Lung (tissue), 12 donors: Measurements from ENCODE around the gene ZDHHC11B. TPM values are rescaled to one million over a fixed set of nuclear protein-coding genes. Genes with fewer than 3 reads are reported as not detected.
A peak's percentile ranks its signal among the peaks of the same experiment; 100 is the strongest.

Source experiments
- ATAC-seq: fragments of 200-7000 bp; cut with Tn5 transposase; one replicate; pipeline ENCODE4 v1.9.1; 2020; ENCODE audit warnings: moderate number of reproducible peaks; ENCODE audit not compliant: insufficient read depth, low FRiP score
- DNase-seq, 3 donors: peaks; one replicate each; pipeline ENCODE4 v3.0.0-alpha.2; 2013 to 2017
- H3K27ac ChIP-seq, 2 donors: one replicate each; pipeline ENCODE4 v1.5.1; 2013; ENCODE audit warnings: mild to moderate bottlenecking in 2 of 2, moderate library complexity in 2 of 2, control low read depth in 1 of 2, inconsistent platforms in 1 of 2, low read depth in 1 of 2, low read length in 1 of 2
- H3K27me3 ChIP-seq, 3 donors: one replicate each; pipeline ENCODE4 v1.5.1; 2013; ENCODE audit warnings: low read length in 2 of 3; ENCODE audit not compliant: control insufficient read depth in 3 of 3, insufficient read depth in 3 of 3
- H3K36me3 ChIP-seq, 4 donors: one replicate each; pipeline ENCODE4 v1.5.1; 2013; ENCODE audit warnings: low read length in 4 of 4, mild to moderate bottlenecking in 1 of 4, moderate library complexity in 1 of 4; ENCODE audit not compliant: control insufficient read depth in 4 of 4, insufficient read depth in 4 of 4
- H3K4me1 ChIP-seq, 5 donors: one replicate each; pipeline ENCODE4 v1.5.1; 2013; ENCODE audit warnings: low read length in 5 of 5, mild to moderate bottlenecking in 2 of 5, moderate library complexity in 1 of 5; ENCODE audit not compliant: control insufficient read depth in 5 of 5, insufficient read depth in 5 of 5
- H3K4me3 ChIP-seq: one replicate; pipeline ENCODE4 v1.5.1; 2013; ENCODE audit warnings: mild to moderate bottlenecking, control low read depth, moderate library complexity
- H3K9ac ChIP-seq, 2 donors: one replicate each; pipeline ENCODE4 v1.5.1; 2013; ENCODE audit warnings: low read length in 2 of 2, control low read depth in 1 of 2; ENCODE audit not compliant: insufficient read depth in 1 of 2
- H3K9me3 ChIP-seq, 4 donors: one replicate each; pipeline ENCODE4 v1.5.1; 2013; ENCODE audit warnings: low read length in 3 of 4, mild to moderate bottlenecking in 1 of 4, moderate library complexity in 1 of 4; ENCODE audit not compliant: control insufficient read depth in 4 of 4, insufficient read depth in 3 of 4
- CTCF ChIP-seq: IDR thresholded peaks from 2 replicates; pipeline ENCODE4 v1.5.1; 2012; ENCODE audit warnings: mild to moderate bottlenecking; ENCODE audit errors: control extremely low read depth, extremely low read depth
- WGBS, 2 donors: extraction: QIAGEN DNeasy Blood & Tissue Kit; methylation state at CpG; one replicate each; pipeline ENCODE4 v1.1.7; 2013; 5-methylcytosine and 5-hydroxymethylcytosine counted together
- polyA plus RNA-seq, 2 donors: library from polyadenylated mRNA; stranded (reverse); fragments of 200-250 nt; gene quantifications; one replicate each; pipeline ENCODE4 v1.2.1, GENCODE V29; 2013
- total RNA-seq, 2 donors: library from RNA; depleted of rRNA in 1 of 2; stranded (reverse); fragments of >200 nt in 1 of 2; gene quantifications; one replicate each; pipeline ENCODE4 v1.2.1, GENCODE V29; 2014 to 2021
- donor health status: control.
- donor health status: control.
- donor health status: Bipolar disorder and iron deficiency.
- donor health status: healthy.
- donor health status: DM: yes; HTN: yes; CAD: no.

ZDHHC11B gene
- total and polyA plus RNA-seq, 4 donors, result 3.1 to 44.4 (median 6.0) TPM

- 72 to 88% methylated on average over 41 to 44 of the region's 44 CpGs for WGBS, 2 donors
- Histone ChIP-seq H3K4me1 (peaks cover 4 to 23% (median 9%) of the 10 kb centered on the region in 5 donors), H3K36me3 (peaks cover 0 to 23% (median 6%) of the 10 kb centered on the region in 4 donors), H3K27ac (peak overlapping the region in 1 of 2 donors; percentile 23), H3K9ac (no peak overlapping the region), H3K4me3 (no peak overlapping the region), H3K27me3 (peaks cover 0 to 7% (median 0%) of the 10 kb centered on the region in 3 donors), H3K9me3 (no peaks in the 10 kb centered on the region)
- no peak for TF ChIP-seq CTCF
- DNase-seq (no peak), ATAC-seq (no peak)
These were observed 116.1 kb downstream of the ZDHHC11B start for GRCh38 chr5:668283-668995.

- no peaks in the 10 kb centered on the region for H3K27me3 ChIP-seq
These were observed 117.6 kb downstream of the ZDHHC11B start for GRCh38 chr5:666816-667498.

GRCh38 chr5:665956-666711 is 118.4 kb downstream of the ZDHHC11B start:
- no peak for DNase-seq
- WGBS, 2 donors, result 94 to 97% methylated on average over 40 of the region's 40 CpGs

More at GRCh38 chr5:666816-667498, 117.6 kb downstream of the ZDHHC11B start:
- Histone ChIP-seq H3K9ac (no peak overlapping the region), H3K36me3 (peaks cover 0 to 33% (median 14%) of the 10 kb centered on the region in 4 donors), H3K4me3 (no peak overlapping the region), H3K27ac (no peak overlapping the region), H3K4me1 (peaks cover 1 to 8% (median 3%) of the 10 kb centered on the region in 5 donors), H3K9me3 (peaks cover 0 to 2% (median 0%) of the 10 kb centered on the region in 4 donors)
- ATAC-seq, result no peak
- no peak for DNase-seq
- WGBS, 2 donors, result 95% methylated on average over 13 of the region's 13 CpGs
- no peak for TF ChIP-seq CTCF

More at GRCh38 chr5:665956-666711, 118.4 kb downstream of the ZDHHC11B start:
- ATAC-seq, result no peak
- H3K9ac ChIP-seq, result no peak overlapping the region
- no peak overlapping the region for H3K4me3 ChIP-seq
- no peak overlapping the region for H3K27ac ChIP-seq
- H3K9me3 ChIP-seq, result peaks cover 0 to 2% (median 0%) of the 10 kb centered on the region in 4 donors
- TF ChIP-seq CTCF, result no peak
- H3K4me1 ChIP-seq, result no peaks in the 10 kb centered on the region
- H3K36me3 ChIP-seq, result peaks cover 0 to 36% (median 19%) of the 10 kb centered on the region in 4 donors
- no peaks in the 10 kb centered on the region for H3K27me3 ChIP-seq
